ENCODE results near the gene SPA17. TPM values are rescaled to one million over a fixed set of nuclear protein-coding genes. Genes with fewer than 3 reads are reported as not detected.

The SPA17 gene
- total and polyA plus RNA-seq, 2 of the 8 experiments (the other 6 are each of a cell fraction or from before 2014, with no cell fraction given), result 3.7 to 5.2 TPM

GRCh38 chr11:124736736-124737135 lies 63.0 kb downstream of the SPA17 start (continued):
- TF ChIP-seq FOSL1 (IDR thresholded peaks at IDR 0.05; ENCODE audit: insufficient read depth, low read depth, low read length), result no peak
- TF ChIP-seq CHD7 (IDR thresholded peaks at IDR 0.05; ENCODE audit: insufficient replicate concordance, low read length), result no peak
- TF ChIP-seq BRCA1 (IDR thresholded peaks at IDR 0.05; ENCODE audit: low read depth, low read length), result no peak

Data from H1 (cell line).